ENCODE results near the gene ACP7. TPM values are rescaled to one million over a fixed set of nuclear protein-coding genes. Genes with fewer than 3 reads are reported as not detected.
"Not testable (repeated sequence)": the region's sequence is repeated elsewhere in the genome, so short reads cannot be mapped to it uniquely, and the experiment has no call there.

The ACP7 gene
- total RNA-seq, 2 donors from 2014 or later, result not detected

- peaks cover 8% of the 10 kb centered on the region for H3K4me1 Mint-ChIP-seq
- H3K36me3 Mint-ChIP-seq (ENCODE audit: low read depth), result no peaks in the 10 kb centered on the region
- H3K27ac Mint-ChIP-seq, result no peak overlapping the region
- peaks cover 23% of the 10 kb centered on the region for H3K27me3 Mint-ChIP-seq
- no peaks in the 10 kb centered on the region for H3K9me3 Mint-ChIP-seq
- no peak for ATAC-seq (replicated peaks)
- H3K4me3 Mint-ChIP-seq, result no peak overlapping the region
These were observed 2.2 kb downstream of the ACP7 start for GRCh38 chr19:39086386-39086785.

GRCh38 chr19:39087907-39088686 lies 3.9 kb downstream of the ACP7 start:
- H3K9me3 Mint-ChIP-seq, result no peaks in the 10 kb centered on the region

GRCh38 chr19:39090016-39090415 lies 5.8 kb downstream of the ACP7 start:
- ATAC-seq (replicated peaks); H3K4me1 Mint-ChIP-seq; H3K36me3 Mint-ChIP-seq (ENCODE audit: low read depth); H3K9me3 Mint-ChIP-seq; H3K27ac Mint-ChIP-seq; H3K4me3 Mint-ChIP-seq: not testable (repeated sequence)
- H3K27me3 Mint-ChIP-seq, result peaks cover 12% of the 10 kb centered on the region

More at GRCh38 chr19:39087907-39088686, 3.9 kb downstream of the ACP7 start:
- no peak for ATAC-seq (replicated peaks)
- no peak overlapping the region for H3K4me3 Mint-ChIP-seq
- peaks cover 17% of the 10 kb centered on the region for H3K27me3 Mint-ChIP-seq
- peaks cover 7% of the 10 kb centered on the region for H3K4me1 Mint-ChIP-seq
- H3K36me3 Mint-ChIP-seq (ENCODE audit: low read depth), result no peaks in the 10 kb centered on the region
- no peak overlapping the region for H3K27ac Mint-ChIP-seq

- Mint-ChIP-seq H3K4me3 (no peak overlapping the region), H3K9me3 (no peaks in the 10 kb centered on the region), H3K4me1 (peaks cover 4% of the 10 kb centered on the region), H3K27me3 (peaks cover 4% of the 10 kb centered on the region), H3K27ac (no peak overlapping the region), H3K36me3 (ENCODE audit: low read depth) (no peaks in the 10 kb centered on the region)
- ATAC-seq (replicated peaks), result no peak
These were observed 6.7 kb downstream of the ACP7 start for GRCh38 chr19:39090881-39091280.

GRCh38 chr19:39095799-39096540 lies 11.8 kb downstream of the ACP7 start:
- H3K36me3 Mint-ChIP-seq (ENCODE audit: low read depth); H3K4me3 Mint-ChIP-seq; H3K27ac Mint-ChIP-seq; H3K9me3 Mint-ChIP-seq; ATAC-seq (replicated peaks); H3K4me1 Mint-ChIP-seq: not testable (repeated sequence)
- peaks cover 33% of the 10 kb centered on the region for H3K27me3 Mint-ChIP-seq

GRCh38 chr19:39097299-39097698 lies 13.1 kb downstream of the ACP7 start:
- no peak for ATAC-seq (replicated peaks)
- no peak overlapping the region for H3K27ac Mint-ChIP-seq

GRCh38 chr19:39097721-39098120 lies 13.6 kb downstream of the ACP7 start:
- no peaks in the 10 kb centered on the region for H3K9me3 Mint-ChIP-seq
- no peaks in the 10 kb centered on the region for H3K36me3 Mint-ChIP-seq (ENCODE audit: low read depth)
- H3K4me3 Mint-ChIP-seq, result no peak overlapping the region
- no peak overlapping the region for H3K27ac Mint-ChIP-seq
- peaks cover 8% of the 10 kb centered on the region for H3K4me1 Mint-ChIP-seq
- ATAC-seq (replicated peaks), result no peak
- H3K27me3 Mint-ChIP-seq, result peaks cover 33% of the 10 kb centered on the region

More at GRCh38 chr19:39097299-39097698, 13.1 kb downstream of the ACP7 start:
- H3K4me1 Mint-ChIP-seq, result peaks cover 8% of the 10 kb centered on the region
- no peak overlapping the region for H3K4me3 Mint-ChIP-seq
- H3K36me3 Mint-ChIP-seq (ENCODE audit: low read depth), result no peaks in the 10 kb centered on the region
- no peaks in the 10 kb centered on the region for H3K9me3 Mint-ChIP-seq
- H3K27me3 Mint-ChIP-seq, result peaks cover 33% of the 10 kb centered on the region

GRCh38 chr19:39098365-39099269 lies 14.4 kb downstream of the ACP7 start:
- Mint-ChIP-seq H3K27ac (no peak overlapping the region), H3K4me1 (peaks cover 6% of the 10 kb centered on the region), H3K4me3 (no peak overlapping the region), H3K36me3 (ENCODE audit: low read depth) (no peaks in the 10 kb centered on the region), H3K9me3 (no peaks in the 10 kb centered on the region), H3K27me3 (peaks cover 32% of the 10 kb centered on the region)
- ATAC-seq (replicated peaks), result no peak

- no peaks in the 10 kb centered on the region for H3K9me3 Mint-ChIP-seq
These were observed 15.2 kb downstream of the ACP7 start for GRCh38 chr19:39099341-39099740.

GRCh38 chr19:39100500-39101166 lies 16.5 kb downstream of the ACP7 start:
- H3K9me3 Mint-ChIP-seq, result no peaks in the 10 kb centered on the region
- H3K4me1 Mint-ChIP-seq, result peaks cover 4% of the 10 kb centered on the region
- no peak overlapping the region for H3K27ac Mint-ChIP-seq
- no peaks in the 10 kb centered on the region for H3K36me3 Mint-ChIP-seq (ENCODE audit: low read depth)
- H3K27me3 Mint-ChIP-seq, result peaks cover 30% of the 10 kb centered on the region
- ATAC-seq (replicated peaks), result no peak
- no peak overlapping the region for H3K4me3 Mint-ChIP-seq

More at GRCh38 chr19:39099341-39099740, 15.2 kb downstream of the ACP7 start:
- Mint-ChIP-seq H3K36me3 (ENCODE audit: low read depth) (no peaks in the 10 kb centered on the region), H3K27ac (no peak overlapping the region), H3K4me1 (peaks cover 4% of the 10 kb centered on the region), H3K27me3 (peaks cover 30% of the 10 kb centered on the region), H3K4me3 (no peak overlapping the region)
- no peak for ATAC-seq (replicated peaks)

GRCh38 chr19:39103151-39103550 lies 19.0 kb downstream of the ACP7 start:
- H3K27me3 Mint-ChIP-seq, result peaks cover 19% of the 10 kb centered on the region
- no peaks in the 10 kb centered on the region for H3K36me3 Mint-ChIP-seq (ENCODE audit: low read depth)
- H3K4me1 Mint-ChIP-seq, result peaks cover 4% of the 10 kb centered on the region
- H3K9me3 Mint-ChIP-seq, result no peaks in the 10 kb centered on the region
- H3K4me3 Mint-ChIP-seq, result no peak overlapping the region
- no peak for ATAC-seq (replicated peaks)
- H3K27ac Mint-ChIP-seq, result no peak overlapping the region

GRCh38 chr19:39104186-39104596 lies 20.0 kb downstream of the ACP7 start:
- no peak overlapping the region for H3K4me3 Mint-ChIP-seq
- H3K27me3 Mint-ChIP-seq, result peaks cover 14% of the 10 kb centered on the region
- ATAC-seq (replicated peaks), result no peak
- peaks cover 3% of the 10 kb centered on the region for H3K4me1 Mint-ChIP-seq
- no peaks in the 10 kb centered on the region for H3K36me3 Mint-ChIP-seq (ENCODE audit: low read depth)
- no peak overlapping the region for H3K27ac Mint-ChIP-seq
- no peaks in the 10 kb centered on the region for H3K9me3 Mint-ChIP-seq

- H3K4me3 Mint-ChIP-seq, result no peak overlapping the region
- H3K4me1 Mint-ChIP-seq, result no peaks in the 10 kb centered on the region
- no peaks in the 10 kb centered on the region for H3K36me3 Mint-ChIP-seq (ENCODE audit: low read depth)
- H3K27ac Mint-ChIP-seq, result no peak overlapping the region
- no peaks in the 10 kb centered on the region for H3K9me3 Mint-ChIP-seq
- H3K27me3 Mint-ChIP-seq, result peaks cover 6% of the 10 kb centered on the region
- ATAC-seq (replicated peaks), result no peak
These were observed 22.0 kb downstream of the ACP7 start for GRCh38 chr19:39106194-39106593.

GRCh38 chr19:39109641-39110040 lies 25.5 kb downstream of the ACP7 start:
- Mint-ChIP-seq H3K9me3 (no peaks in the 10 kb centered on the region), H3K27me3 (peaks cover 6% of the 10 kb centered on the region), H3K4me3 (no peak overlapping the region), H3K36me3 (ENCODE audit: low read depth) (no peaks in the 10 kb centered on the region), H3K27ac (no peak overlapping the region), H3K4me1 (no peaks in the 10 kb centered on the region)
- no peak for ATAC-seq (replicated peaks)

Data from activated T-helper 17 cell treated with anti-CD3 and anti-CD28 coated beads, Interleukin-2, amount 50 U/mL, for 72 hours (primary cell).